Calu3 (cell line): ENCODE data around the gene NEO1. TPM values are rescaled to one million over a fixed set of nuclear protein-coding genes. Genes with fewer than 3 reads are reported as not detected.

Experiments used
- BruUV-seq: library from RNA; stranded (reverse); fragments of 400-500 nt; replicated peaks from 2 replicates; lab custom pipeline; 2021; lab: Mats Ljungman, UMichigan
- CTCF ChIA-PET: fragments of 300-600 bp; sonication (Branson Sonifier 250); formaldehyde crosslinking; loops from one replicate; lab custom pipeline; 2022; ENCODE audit warnings: antibody characterized with exemption; lab: Charles Lee
- DNase-seq: peaks from one replicate; pipeline ENCODE4 v3.0.0; 2022
- H3K27ac Mint-ChIP-seq: one replicate; pipeline ENCODE4 v1.8.0; 2022; ENCODE audit warnings: mixed read lengths; ENCODE audit not compliant: unreplicated experiment
- H3K27me3 Mint-ChIP-seq: one replicate; pipeline ENCODE4 v1.8.0; 2022; ENCODE audit warnings: mixed read lengths; ENCODE audit not compliant: unreplicated experiment
- H3K36me3 Mint-ChIP-seq: one replicate; pipeline ENCODE4 v1.8.0; 2022; ENCODE audit warnings: mild to moderate bottlenecking, moderate library complexity, mixed read lengths; ENCODE audit not compliant: insufficient read depth, unreplicated experiment
- H3K4me1 Mint-ChIP-seq: one replicate; pipeline ENCODE4 v1.8.0; 2022; ENCODE audit warnings: mild to moderate bottlenecking, low read depth, mixed read lengths; ENCODE audit not compliant: unreplicated experiment
- H3K4me3 Mint-ChIP-seq: one replicate; pipeline ENCODE4 v1.8.0; 2022; ENCODE audit warnings: mild to moderate bottlenecking, low read depth, moderate library complexity, mixed read lengths; ENCODE audit not compliant: unreplicated experiment
- H3K9me3 Mint-ChIP-seq: one replicate; pipeline ENCODE4 v1.8.0; 2022; ENCODE audit warnings: low read depth, mixed read lengths; ENCODE audit not compliant: unreplicated experiment
- CTCF ChIP-seq: fragments of 200-600 bp; IDR thresholded peaks from one replicate; pipeline ENCODE4 v1.8.0; 2022; ENCODE audit warnings: antibody characterized with exemption; ENCODE audit not compliant: unreplicated experiment
- intact Hi-C: fragments of 100-400 bp; cut with micrococcal nuclease; formaldehyde crosslinking; loops from one replicate; pipeline ENCODE4 v1.10.0; 2022; ENCODE audit not compliant: unreplicated experiment
- total RNA-seq: library from RNA; stranded (reverse); gene quantifications from 2 replicates; pipeline ENCODE4 v1.2.3, GENCODE V29; 2022

The NEO1 gene
- total RNA-seq, 1 experiment from 2014 or later = 20.4 TPM

GRCh38 chr15:73317651-73318462 lies 265.6 kb downstream of the NEO1 start:
- Mint-ChIP-seq H3K4me3 (no peak overlapping the region), H3K9me3 (no peaks in the 10 kb centered on the region), H3K27me3 (peaks cover 73% of the 10 kb centered on the region), H3K4me1 (no peaks in the 10 kb centered on the region), H3K27ac (no peak overlapping the region), H3K36me3 (no peaks in the 10 kb centered on the region)
- DNase-seq = no peak
- no TSS peak for BruUV-seq
- intact Hi-C loops = loop anchor here (10.0 kb wide), 1 partner anchor 467 kb away; no protein-coding TSS in a partner anchor
- no peak for TF ChIP-seq CTCF
- CTCF ChIA-PET = no interaction called here

- TF ChIP-seq CTCF = no peak
- intact Hi-C loops = loop anchor here (10.0 kb wide), 1 partner anchor 466 kb away; no protein-coding TSS in a partner anchor
- DNase-seq = no peak
- no TSS peak for BruUV-seq
- no peaks in the 10 kb centered on the region for H3K4me1 Mint-ChIP-seq
- H3K36me3 Mint-ChIP-seq = no peaks in the 10 kb centered on the region
- CTCF ChIA-PET = no interaction called here
- no peak overlapping the region for H3K4me3 Mint-ChIP-seq
- peaks cover 74% of the 10 kb centered on the region for H3K27me3 Mint-ChIP-seq
- H3K9me3 Mint-ChIP-seq = no peaks in the 10 kb centered on the region
- no peak overlapping the region for H3K27ac Mint-ChIP-seq
Observed at GRCh38 chr15:73318463-73319351, 266.4 kb downstream of the NEO1 start.

- CTCF ChIA-PET = no interaction called here
Observed at GRCh38 chr15:73319460-73320245, 267.4 kb downstream of the NEO1 start.

More at GRCh38 chr15:73319460-73320245, 267.4 kb downstream of the NEO1 start:
- Mint-ChIP-seq H3K4me3 (no peak overlapping the region), H3K4me1 (no peaks in the 10 kb centered on the region), H3K9me3 (no peaks in the 10 kb centered on the region), H3K36me3 (no peaks in the 10 kb centered on the region), H3K27me3 (peaks cover 74% of the 10 kb centered on the region), H3K27ac (no peak overlapping the region)
- no peak for DNase-seq
- no TSS peak for BruUV-seq
- TF ChIP-seq CTCF = no peak
- intact Hi-C loops = loop anchor here (10.0 kb wide), 1 partner anchor 465 kb away; no protein-coding TSS in a partner anchor
